GM12801 (cell line): Measurements from ENCODE around the gene CDHR1.

Source experiments
- TF ChIP-seq, protein P1 (sequence below): IDR thresholded peaks from one replicate; pipeline ENCODE4 v1.5.1; 2011; ENCODE audit warnings: control low read depth; ENCODE audit not compliant: insufficient read length; ENCODE audit errors: extremely low read depth

The CDHR1 gene

GRCh38 chr10:84264611-84265141 lies 70.3 kb downstream of the CDHR1 start:
- TF ChIP-seq, protein P1, sequence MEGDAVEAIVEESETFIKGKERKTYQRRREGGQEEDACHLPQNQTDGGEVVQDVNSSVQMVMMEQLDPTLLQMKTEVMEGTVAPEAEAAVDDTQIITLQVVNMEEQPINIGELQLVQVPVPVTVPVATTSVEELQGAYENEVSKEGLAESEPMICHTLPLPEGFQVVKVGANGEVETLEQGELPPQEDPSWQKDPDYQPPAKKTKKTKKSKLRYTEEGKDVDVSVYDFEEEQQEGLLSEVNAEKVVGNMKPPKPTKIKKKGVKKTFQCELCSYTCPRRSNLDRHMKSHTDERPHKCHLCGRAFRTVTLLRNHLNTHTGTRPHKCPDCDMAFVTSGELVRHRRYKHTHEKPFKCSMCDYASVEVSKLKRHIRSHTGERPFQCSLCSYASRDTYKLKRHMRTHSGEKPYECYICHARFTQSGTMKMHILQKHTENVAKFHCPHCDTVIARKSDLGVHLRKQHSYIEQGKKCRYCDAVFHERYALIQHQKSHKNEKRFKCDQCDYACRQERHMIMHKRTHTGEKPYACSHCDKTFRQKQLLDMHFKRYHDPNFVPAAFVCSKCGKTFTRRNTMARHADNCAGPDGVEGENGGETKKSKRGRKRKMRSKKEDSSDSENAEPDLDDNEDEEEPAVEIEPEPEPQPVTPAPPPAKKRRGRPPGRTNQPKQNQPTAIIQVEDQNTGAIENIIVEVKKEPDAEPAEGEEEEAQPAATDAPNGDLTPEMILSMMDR: peak; percentile 85

DNA sequence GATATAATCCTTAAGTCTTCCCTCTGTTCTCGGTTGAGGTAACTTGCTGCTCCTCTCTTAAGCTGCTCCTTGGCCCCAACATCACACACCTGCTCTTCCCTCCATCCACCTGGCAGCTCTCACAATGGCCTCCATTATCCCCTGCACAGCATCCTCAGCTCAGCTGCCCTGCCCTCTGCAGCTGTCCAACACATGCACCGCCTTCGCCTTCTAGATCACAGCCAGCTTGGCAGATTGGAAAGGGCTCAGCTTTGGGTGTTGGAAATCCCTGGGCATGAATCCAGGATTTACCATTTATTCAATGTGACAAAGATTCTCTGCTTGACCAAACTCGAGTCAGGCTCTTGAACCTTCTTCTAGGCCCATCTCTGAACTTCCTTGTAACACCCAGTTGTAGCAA lies 71.1 kb downstream of the CDHR1 start:
- TF ChIP-seq, protein P1: no peak

GRCh38 chr10:84267503-84268126 lies 73.3 kb downstream of the CDHR1 start:
- TF ChIP-seq, protein P1: no peak

GRCh38 chr10:84269162-84269561 lies 74.8 kb downstream of the CDHR1 start:
- TF ChIP-seq, protein P1: no peak
